HG03520 (cell line): ENCODE data around the gene CLN3.
"Not testable (repeated sequence)": the region's sequence is repeated elsewhere in the genome, so short reads cannot be mapped to it uniquely, and the experiment has no call there.

ENCODE experiments used
- ATAC-seq: cut with Tn5 transposase; IDR thresholded peaks from one replicate; pipeline ENCODE4 v1.9.1; 2021; ENCODE audit warnings: mild to moderate bottlenecking, moderate library complexity; ENCODE audit not compliant: unreplicated experiment

The CLN3 gene

DNA sequence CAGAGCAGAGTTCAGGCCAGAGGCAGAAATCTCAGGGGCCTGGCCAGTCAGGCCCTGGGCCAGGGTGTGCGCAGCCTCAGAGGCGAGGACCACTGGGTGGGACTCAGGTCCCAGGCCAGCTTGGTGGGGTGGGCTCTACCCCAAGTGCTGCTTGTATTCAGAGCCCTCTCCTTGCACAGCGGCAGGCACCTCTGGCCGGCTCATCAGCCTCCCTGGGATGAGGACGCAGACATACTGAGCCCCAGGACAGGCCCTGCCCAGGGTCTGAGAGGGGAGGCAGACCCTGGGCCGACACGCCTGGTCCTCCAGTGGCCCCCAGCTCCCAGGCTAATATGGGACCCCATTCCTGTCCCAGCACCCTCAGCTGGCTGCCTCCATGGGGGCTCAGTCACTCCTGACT is 22.4 kb upstream of the CLN3 start:
- ATAC-seq, result no peak

DNA sequence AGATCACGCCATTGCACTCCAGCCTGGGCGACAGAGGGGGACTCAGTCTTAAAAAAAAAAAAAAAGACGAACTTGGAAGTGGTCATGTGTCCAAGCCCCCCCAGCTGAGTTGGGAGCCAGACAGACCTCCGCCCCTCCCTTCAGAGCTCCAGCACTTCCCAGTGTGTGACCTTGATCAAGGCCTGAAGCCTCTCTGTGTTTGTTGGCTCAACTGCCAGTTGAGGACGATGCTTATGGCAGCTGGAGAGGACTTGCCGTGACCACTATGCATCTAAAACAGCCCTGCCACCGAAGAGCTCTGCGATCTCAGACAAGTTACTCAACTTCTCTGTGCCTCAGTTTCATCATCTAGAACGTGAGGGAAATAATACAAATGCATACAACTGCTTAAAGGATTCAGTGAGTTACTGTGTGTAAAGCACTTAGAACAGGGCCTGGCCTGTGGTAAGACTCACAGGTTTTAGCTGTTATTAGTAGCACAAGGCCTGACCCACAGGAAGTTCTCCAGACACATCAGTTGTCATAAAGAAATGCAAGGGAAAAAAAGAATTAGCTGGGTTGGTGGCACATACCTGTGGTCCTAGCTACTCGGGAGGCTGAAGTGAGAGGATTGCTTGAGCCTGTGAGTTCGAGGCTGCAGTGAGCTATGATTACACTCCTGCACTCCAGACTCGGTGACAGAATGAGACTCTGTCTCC is 21.8 kb upstream of the CLN3 start:
- no peak for ATAC-seq

DNA sequence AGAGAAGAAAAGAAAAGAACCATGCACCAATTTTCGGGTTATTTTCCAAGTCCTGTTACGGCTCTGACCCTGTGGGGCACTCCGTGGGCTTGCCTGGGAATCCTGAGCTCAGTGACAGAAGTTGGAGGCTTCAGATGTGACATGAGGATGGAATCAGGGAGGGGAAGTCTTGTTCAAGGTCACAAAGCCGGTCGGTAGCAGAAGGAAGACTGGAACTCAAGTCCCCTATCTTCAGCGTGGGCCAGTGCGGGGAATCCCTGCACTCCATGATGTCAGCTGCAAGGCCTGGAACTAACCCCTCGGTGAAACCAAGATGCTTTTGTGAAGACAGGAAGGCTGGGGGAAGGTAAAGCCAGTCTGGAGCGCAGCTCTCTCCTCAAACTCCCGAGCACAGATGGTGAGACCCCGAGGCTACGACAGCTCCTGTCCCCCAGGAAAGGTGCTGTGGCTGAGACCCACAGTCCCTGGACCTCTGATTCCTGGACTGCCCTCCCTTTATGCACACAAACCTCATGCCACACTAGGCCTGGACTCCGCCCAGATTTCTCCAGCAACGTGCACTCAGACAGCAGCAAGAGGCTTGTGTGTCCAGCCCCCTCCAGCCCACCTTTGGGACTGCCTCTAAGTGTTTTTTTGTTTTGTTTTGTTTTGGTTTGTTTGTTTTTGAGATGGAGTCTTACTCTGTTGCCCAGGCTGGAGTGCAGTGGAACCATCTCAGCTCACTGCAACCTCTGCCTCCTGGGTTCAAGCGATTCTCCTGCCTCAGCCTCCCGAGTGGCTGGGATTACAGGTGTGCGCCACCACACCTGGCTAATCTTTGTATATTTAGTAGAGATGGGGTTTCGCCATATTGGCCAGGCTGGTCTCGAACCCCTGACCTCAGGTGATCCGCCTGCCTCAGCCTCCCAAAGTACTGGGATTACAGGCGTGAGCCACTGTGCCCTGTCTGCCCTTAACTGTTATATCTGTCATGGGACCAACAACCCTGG is 20.2 kb upstream of the CLN3 start:
- ATAC-seq, result no peak

DNA sequence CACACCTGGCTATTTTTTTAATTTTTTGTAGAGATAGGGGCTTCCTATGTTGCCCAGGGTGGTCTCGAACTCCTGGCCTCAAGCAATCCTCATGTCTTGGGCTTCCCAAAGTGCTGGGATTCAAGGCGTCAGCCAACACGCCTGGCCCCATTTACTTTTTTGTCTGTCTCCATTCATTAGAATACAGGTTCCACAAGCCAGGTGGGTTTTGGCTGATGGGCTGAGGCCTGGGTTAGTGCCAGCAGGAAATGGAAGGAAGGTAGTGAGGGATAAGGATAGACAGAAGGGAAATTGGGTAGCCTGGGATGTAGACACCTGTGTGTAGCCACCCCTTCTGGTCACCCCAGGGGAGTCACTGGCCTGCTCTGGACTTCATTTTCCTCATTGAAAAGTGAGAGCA is 19.2 kb upstream of the CLN3 start:
- no peak for ATAC-seq

DNA sequence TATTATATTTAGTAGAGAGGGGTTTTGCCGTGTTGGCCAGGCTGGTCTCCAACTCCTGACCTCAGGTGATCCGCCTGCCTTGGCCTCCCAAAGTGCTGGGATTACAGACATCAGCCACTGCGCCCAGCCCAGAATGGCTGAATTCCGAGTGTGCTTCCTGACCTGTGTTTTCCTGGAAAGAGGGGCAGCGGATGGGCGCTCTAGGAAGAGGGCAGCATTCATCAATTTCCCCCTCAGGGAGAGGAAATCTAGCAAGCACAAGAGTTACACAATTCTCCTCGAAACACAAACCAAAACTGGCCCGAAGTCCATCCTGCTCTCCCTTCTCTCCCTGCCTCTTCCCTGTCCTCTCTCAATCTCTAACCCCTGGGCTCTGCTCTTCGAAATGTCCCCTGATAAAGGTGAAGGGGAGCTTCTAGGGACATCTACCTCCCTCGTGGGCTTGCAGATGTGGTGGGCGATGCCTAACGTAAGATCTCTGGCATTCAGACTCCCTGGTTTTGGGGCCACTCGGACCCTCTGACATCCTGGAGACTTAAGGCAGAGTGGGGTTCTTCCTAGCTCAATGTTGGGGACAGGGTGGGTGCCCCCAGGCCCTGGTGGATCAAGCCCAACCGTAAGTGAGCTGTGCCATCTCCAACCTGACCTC is 13.7 kb upstream of the CLN3 start:
- no peak for ATAC-seq

DNA sequence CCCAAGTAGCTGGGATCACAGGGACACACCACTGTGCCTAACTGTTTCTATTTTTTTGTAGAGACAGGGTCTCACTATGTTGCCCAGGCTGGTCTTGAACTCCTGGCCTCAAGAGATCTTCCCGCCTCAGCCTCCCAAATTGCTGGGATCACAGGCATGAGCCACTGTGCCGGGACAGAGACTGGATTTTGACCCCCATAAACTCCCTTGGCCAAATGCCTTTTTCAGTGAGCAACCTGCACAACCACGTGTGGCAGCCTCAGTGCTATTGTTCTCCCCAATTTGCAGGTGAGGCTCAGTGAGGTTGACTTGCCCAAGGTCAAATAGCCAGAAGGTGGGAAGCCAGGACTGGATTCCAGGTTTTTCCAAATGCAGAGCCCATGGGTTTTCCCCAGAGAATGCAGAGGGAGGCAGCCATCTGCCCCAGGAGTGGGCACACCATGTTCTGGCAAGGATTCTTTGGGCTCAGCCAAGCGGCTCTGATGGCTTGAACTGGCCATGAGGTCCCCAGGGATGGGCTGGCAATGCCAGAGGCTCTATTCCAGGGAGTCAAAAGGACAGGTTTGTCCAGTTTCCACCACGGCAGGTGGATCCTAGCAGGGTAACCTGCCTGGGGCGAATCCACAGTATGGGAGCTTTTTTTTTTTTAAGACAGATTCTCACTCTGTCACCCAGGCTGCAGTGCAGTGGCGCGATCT is 13.0 kb upstream of the CLN3 start:
- ATAC-seq, result no peak

DNA sequence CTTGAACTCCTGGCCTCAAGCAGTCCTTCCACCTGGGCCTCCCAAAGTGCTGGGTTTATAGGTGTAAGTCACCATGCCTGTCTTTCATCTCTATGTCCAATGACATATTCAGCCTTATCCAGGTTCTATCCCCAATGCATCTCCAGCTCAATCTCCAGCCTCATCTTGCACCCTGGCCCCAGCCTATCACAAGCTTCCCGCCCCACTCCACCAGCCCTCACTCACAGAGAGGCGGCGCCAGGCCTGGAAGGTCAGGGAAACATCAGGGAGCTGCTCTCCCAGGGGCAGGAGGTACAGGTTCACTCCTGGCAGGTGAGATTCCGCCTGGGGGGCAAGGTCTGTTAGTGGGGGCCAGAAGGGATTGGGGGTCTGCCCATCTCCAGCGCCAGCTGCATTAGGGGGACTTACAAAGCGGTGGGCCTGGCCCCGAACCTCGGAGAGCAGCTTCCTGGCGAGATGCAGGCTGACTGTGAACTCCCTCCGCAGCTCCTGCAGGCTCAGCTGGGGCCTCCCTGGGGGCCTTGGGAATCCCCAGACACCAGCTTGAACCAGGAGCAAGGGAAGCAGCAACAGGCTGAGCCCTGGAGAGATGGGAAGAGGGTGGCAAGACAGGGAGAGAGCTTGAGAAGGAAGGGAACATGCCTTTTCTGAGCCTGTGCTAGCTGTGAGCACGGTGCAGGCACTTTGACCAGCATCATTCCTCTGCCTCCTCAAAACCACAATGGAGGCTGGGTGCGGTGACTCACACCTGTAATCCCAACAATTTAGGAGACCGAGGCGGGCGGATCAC is 11.8 kb upstream of the CLN3 start:
- ATAC-seq, result no peak

DNA sequence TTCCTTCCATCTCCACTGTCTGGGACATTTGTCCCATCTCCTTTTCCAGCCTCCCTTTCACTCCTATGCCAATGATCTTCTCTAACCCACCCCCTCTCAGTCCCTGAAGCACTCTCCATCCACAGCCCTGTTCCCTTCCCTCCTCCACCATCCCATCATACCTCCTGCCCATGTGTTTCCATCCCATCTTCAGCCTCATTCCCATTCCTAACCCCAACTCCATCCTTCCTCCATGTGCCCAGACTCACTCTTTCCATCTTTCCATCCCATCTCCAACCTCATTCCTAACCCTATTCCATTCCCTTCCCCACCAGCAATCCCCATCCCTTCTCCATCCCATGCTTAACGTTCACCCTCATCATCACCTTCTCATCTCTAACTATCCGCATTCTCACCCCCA is 10.4 kb upstream of the CLN3 start:
- no peak for ATAC-seq

DNA sequence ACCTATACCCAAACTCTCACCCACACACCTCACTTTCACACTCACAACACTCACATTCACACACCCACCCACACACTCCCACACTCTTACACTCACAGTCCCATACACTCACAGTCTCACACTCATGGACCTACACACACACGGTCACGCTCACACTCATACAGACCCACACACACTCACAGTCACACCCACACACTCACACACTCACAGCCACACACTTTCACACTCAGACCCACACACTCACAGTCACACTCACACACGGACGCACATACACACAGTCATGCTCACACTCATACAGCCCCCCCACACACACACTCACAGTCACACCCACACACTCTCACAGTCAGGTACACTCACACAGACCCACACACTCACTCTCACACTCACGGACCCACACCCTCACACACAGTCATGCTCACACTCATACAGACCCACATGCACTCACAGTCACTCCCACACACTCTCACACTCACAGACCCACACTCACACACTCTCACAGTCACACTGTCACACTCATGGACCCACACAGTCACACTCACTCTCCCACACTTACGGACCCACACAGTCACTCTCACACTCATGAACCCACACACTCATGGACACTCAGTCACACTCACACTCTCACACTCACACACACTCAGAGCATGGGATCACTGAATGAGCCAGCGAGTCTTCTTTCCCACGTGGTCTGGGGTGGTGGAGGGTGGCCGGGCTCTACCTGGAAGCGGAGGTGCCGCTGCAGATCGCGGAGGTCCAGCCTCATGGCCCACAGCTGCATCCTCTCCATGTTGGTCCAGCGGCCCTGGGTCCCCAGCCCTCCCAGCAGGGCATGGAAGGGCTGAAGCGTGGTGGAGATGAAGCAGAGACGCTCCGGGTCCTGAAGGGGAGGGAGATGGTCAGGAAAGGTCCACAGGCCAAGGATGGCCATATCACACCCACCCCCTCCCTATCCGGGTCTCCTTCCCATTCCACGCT is 9.7 kb upstream of the CLN3 start:
- ATAC-seq, result no peak

DNA sequence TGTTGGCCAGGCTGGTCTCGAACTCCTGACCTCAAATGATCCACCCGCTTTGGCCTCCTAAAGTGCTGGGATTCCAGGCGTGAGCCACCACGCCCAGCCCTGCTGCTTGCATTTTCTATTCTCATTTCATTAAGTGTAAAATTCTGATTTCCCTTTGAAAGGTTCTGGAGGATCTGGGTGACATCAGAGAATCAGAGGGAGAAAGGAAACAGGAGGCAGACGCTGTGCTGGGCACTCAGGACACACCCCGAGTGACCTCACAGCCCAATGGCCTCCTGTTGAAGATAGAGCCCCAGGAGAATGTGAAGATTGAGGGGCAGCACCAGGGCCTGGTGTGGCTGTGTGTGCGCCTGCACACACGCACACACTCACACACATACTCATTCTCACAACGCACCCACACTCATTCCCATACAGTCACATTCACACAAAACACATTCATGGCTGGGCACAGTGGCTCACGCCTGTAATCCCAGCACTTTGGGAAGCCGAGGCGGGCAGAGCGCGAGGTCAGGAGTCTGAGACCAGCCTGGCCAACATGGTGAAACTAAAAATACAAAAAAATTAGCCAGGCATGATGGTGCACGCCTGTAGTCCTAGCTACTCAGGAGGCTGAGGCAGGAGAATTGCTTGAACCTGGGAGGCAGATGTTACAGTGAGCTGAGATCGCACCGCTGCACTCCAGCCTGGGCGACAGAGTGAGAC is 8.8 kb upstream of the CLN3 start:
- ATAC-seq, result not testable (repeated sequence)

DNA sequence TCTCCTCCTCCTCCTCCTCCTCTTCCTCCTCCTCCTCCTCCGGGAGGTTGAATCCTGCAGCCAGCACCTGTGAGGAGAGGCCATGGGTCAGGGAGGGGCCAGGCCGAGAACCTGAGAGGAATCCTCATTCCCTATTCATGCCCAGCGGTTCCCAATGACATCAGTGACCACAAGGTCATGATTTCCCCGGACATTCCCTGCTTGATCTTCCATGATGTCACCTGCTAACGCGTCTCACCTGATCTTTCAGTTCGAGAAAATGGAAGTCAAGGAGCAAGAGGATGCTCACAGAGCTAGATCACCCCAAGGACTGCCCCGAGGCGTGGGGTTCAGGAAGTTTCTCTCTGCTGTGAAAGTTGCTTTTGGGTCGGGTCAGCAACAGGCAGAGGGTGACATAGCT is 8.0 kb upstream of the CLN3 start:
- ATAC-seq, result no peak

DNA sequence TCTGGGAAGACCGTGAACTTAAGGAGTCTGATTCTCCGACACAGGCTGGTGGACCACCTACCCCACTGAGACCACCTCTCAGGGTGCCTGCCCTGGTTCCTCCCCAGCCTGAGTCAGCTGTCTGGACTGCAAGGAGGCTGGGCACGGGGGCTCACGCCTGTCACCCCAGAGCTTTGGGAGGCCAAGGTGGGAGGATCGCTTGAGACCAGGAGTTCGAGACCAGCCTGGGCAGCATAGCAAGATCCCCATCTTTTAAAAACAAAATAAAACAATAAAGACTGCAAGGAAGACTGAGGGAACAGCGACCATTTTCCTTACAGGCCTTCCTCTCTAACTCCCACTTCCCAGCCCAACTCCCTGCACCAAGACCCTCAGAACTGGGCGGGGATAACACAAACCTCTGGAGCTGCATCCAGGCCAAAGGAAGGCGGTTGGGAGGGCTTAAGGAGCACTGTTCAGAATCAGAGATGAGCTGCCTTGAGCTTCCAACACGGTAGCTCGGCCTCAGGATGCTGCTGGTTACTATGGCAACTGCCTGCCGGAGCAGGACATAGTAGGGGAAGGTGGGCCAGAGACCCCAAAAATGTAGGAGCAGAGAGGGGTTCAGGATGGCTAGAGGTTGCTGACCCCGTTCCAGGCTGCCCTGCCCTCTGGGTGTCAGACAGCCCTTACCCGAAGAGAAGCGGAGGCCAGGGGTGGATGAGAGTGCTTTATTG is 7.0 kb upstream of the CLN3 start:
- no peak for ATAC-seq

DNA sequence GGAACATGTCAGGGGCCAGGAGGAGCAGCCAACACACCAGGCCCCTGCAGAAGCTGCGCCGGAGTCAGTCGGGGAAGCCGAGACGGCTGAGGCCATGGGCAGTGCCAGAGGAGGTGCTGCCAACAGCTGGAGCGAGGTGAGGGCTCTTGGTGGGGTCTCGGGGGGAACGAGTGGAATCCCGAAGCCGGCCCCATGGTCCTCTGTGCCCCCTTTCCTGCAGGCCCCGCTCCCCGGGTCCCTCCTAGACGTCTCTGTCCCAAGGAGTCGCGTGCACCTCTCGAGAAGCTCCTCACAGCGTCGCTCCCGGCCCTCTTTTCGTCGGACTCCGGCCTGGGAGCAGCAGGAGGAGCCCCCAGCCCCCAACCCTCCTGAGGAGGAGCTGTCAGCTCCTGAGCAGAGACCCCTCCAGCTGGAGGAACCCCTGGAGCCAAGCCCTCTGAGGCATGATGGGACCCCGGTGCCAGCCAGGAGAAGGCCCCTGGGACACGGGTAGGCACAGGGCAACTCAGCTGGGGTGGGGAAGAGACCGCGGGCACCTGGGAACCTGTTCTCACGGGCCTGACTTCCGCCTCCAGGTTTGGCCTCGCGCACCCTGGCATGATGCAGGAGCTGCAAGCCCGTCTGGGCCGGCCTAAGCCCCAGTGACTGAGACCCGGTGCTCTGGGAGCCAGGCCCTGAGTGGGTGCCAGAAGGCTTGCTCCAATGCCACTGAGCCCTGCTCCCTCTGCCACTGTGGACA is 6.2 kb upstream of the CLN3 start:
- no peak for ATAC-seq

DNA sequence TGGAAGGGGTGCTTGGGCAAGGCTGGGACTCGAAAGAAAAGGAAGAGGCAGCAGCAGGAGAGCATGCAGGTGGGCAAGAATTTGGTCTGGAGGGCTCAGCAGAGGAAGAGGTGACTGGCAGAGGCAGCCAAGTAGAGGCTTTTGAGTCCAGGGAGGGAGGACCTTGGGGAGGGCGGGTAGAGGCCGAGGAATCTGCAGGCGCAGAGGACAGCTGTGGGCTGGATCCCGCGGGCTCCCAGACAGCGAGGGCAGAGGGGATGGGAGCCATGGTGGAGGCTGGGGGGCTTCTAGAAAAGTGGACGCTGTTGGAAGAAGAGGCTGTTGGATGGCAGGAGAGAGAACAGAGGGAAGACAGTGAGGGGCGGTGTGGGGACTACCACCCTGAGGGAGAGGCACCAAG is 5.5 kb upstream of the CLN3 start:
- ATAC-seq, result no peak

DNA sequence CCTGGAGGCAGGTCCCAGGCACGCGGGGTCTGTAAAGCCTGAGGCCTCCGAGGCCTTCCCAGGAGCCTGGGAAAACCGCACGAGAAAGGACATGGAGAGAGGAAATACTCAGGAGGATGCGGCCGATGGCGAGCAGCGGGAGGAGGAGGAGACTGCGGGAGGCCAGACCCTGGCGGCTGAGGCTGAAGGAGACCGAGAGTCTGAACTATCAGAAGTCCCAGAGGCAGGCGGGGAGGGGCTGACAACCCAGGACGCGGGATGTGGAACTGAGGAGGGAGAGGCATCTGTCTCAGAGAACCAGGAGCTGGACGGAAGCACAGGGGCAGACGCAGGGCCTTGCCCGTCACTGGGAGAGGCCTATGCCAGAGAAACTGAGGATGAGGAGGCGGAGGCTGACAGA is 5.0 kb upstream of the CLN3 start:
- no peak for ATAC-seq

DNA sequence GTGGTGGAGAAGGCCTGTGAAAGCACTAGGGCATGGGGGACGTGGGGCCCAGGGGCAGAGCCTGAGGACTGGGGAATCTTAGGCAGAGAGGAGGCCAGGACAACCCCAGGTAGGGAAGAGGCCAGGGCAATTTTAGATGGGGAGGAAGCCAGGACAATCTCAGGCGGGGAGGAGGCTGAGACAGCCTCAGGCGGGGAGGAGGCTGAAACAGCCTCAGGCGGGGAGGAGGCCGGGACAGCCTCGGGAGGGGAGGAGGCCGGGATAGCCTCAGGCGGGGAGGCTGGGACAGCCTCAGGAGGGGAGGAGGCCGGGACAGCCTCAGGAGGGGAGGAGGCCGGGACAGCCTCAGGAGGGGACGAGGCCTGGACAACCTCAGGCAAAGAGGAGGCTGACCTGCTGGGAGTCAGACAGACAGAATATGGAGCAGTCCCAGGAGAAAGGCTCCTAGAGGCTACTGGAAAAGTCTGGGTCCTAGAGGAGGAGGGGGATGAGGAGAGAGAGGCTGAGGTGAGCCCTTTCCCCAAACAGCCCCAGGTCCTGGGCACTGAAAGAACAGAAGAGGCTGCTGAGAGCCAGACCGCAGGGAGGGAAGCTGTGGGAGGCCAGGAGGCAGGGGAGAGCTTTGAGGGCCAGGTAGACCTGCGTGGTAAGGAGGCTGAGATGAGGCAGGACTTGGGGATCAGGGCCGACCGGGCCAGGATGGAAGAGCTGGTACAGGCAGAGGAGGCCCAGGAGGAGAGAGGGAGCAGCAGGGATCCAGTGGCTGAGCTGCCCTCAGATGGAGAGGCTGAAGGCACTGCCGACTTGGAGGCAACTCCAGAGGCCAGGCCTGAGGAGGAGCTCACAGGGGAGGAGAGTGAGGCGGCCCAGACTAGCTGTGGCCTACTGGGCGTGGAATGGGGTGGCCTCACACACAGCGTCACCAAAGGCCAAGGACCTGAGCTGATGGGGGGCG is 4.2 kb upstream of the CLN3 start:
- no peak for ATAC-seq
